Measurements from ENCODE around the gene KRTAP5-9.
"Not testable (repeated sequence)": the region's sequence is repeated elsewhere in the genome, so short reads cannot be mapped to it uniquely, and the experiment has no call there.

The KRTAP5-9 gene

GRCh38 chr11:71564430-71564829 lies 16.2 kb downstream of the KRTAP5-9 start:
- no peak for DNase-seq

GRCh38 chr11:71565263-71565662 lies 17.0 kb downstream of the KRTAP5-9 start, which contains the start of gene KRTAP5-10:
TSS of gene KRTAP5-10 (plus strand) at chr11:71565563. CDS start at chr11:71565588, 25 bp downstream.
- no peak for DNase-seq

GRCh38 chr11:71566081-71566620 lies 17.9 kb downstream of the KRTAP5-9 start:
- DNase-seq = no peak

GRCh38 chr11:71566626-71567599 lies 18.7 kb downstream of the KRTAP5-9 start:
- not testable (repeated sequence) for DNase-seq

GRCh38 chr11:71567633-71568032 lies 19.4 kb downstream of the KRTAP5-9 start:
- not testable (repeated sequence) for DNase-seq

GRCh38 chr11:71568704-71569349 lies 20.6 kb downstream of the KRTAP5-9 start:
- DNase-seq = no peak

- not testable (repeated sequence) for DNase-seq
Observed at GRCh38 chr11:71571101-71571850, 23.1 kb downstream of the KRTAP5-9 start.

GRCh38 chr11:71572811-71573210 lies 24.6 kb downstream of the KRTAP5-9 start:
- no peak for DNase-seq

- DNase-seq = no peak
Observed at GRCh38 chr11:71574418-71574817, 26.2 kb downstream of the KRTAP5-9 start.

- no peak for DNase-seq
Observed at GRCh38 chr11:71575723-71576424, 27.7 kb downstream of the KRTAP5-9 start.

GRCh38 chr11:71576688-71577465 lies 28.7 kb downstream of the KRTAP5-9 start:
- DNase-seq = not testable (repeated sequence)

- DNase-seq = no peak
Observed at GRCh38 chr11:71577469-71578004, 29.3 kb downstream of the KRTAP5-9 start.

GRCh38 chr11:71579513-71579912 lies 31.3 kb downstream of the KRTAP5-9 start:
- DNase-seq = not testable (repeated sequence)

GRCh38 chr11:71580057-71581003 lies 32.1 kb downstream of the KRTAP5-9 start:
- peak; percentile 21 for DNase-seq

GRCh38 chr11:71581826-71582225 lies 33.6 kb downstream of the KRTAP5-9 start:
- DNase-seq = no peak

- no peak for DNase-seq
Observed at GRCh38 chr11:71582309-71582895, 34.2 kb downstream of the KRTAP5-9 start, which contains the start of gene KRTAP5-11. TSS of gene KRTAP5-11 (minus strand) at chr11:71582875. CDS start at chr11:71582837, 38 bp downstream.

- DNase-seq = not testable (repeated sequence)
Observed at GRCh38 chr11:71582969-71583368, 34.7 kb downstream of the KRTAP5-9 start.

GRCh38 chr11:71585673-71586072 lies 37.5 kb downstream of the KRTAP5-9 start:
- DNase-seq = not testable (repeated sequence)

GRCh38 chr11:71588314-71588713 lies 40.1 kb downstream of the KRTAP5-9 start:
- not testable (repeated sequence) for DNase-seq
